ENCODE results near the gene HDAC4.

DNA sequence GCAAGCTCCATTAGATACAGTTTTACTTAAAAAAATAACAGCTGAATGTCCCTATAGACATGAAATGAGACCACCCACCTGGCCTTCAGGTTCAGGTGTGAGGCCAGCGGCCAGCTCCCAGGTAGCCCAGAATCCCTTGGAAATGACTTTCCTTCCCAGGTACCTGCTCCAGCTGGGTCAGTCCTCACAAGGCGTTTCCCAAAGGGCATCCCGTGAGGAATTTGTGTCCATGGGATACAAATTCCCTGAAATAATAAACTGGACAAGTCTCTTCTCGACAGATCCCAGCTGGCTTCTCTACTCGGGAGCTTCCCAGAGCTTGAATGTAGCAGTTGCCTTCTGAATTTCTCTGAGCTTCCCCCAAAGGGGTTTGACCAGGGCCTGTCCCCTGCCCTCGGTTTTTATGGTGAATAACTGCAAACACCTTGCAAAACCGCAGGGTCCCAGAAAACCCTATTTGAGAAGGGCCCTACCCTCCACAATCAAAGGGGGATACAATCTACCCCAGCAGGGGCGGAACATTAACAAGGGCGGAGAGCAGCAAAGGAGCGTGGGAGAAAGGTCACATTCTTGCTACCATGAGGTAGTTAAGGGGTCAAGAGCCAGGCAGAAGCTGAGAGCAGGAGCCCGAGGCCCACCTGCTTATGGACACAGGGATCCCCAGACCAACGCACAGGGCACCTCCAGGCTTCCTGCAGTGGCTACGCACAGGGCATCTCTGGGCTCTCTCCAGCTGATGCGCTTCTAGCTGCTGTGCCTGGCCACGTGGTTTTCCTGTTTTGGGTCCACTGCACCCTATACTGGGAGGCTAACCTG, 107.7 kb downstream of the HDAC4 start:
- TF ChIP-seq CTCF (IDR thresholded peaks at IDR 0.05) (no peak), POLR2A (IDR thresholded peaks at IDR 0.05) (no peak)
